ENCODE results near the gene SLC27A3. TPM values are rescaled to one million over a fixed set of nuclear protein-coding genes. Genes with fewer than 3 reads are reported as not detected.

Gene SLC27A3
- total and polyA plus RNA-seq, 2 of the 8 experiments (the other 6 are each of a cell fraction or from before 2014, with no cell fraction given), result 39.1 to 40.1 TPM

DNA sequence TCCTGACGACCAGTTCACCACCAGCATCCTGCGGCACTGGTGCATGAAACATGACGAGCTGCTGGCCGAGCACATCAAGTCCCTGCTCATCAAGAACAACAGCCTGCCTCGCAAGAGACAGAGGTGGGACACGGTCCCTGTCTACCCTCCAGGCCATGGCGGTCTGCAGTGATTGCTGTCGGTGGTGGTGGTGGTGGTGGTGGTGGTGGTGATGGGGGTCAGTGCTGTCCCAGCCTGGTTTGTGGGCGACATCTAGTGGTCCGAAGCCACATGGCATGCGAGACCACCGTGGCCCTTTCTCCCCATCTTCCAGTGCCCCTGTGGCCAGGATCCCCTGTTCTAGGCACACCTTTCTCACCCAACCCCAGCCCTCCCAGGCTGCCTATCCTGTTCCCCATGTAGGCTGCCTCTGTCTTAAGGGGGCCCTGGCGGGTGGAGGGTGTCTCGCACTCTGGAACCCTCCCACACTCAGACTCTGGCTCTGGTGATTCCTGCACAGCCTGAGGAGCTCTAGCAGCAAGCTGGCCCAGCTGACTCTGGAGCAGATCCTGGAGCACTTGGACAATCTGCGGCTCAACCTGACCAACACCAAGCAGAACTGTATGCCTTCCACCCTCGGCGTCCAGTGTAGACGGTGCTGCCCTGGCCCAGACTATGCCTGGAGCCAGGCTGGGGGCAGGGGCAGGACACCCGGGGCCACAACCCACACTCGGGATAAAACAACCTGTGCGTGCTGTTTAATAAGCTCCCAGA lies 3.2 kb upstream of the SLC27A3 start:
- WGBS, 2 experiments (ENCODE audit: extremely low coverage in 1 of 2, insufficient coverage in 1 of 2, insufficient read length in 1 of 2, insufficient replicate concordance in 2 of 2, low coverage in 1 of 2, low lambda C conversion rate in 2 of 2, missing lambda C conversion rate in 1 of 2), result 87% methylated on average over 18 of the region's 21 CpGs; no CpG with 5 or more reads in 1 of the 2 experiments
- H3K14ac ChIP-seq (ENCODE audit: insufficient read length), result no peak overlapping the region
- H2BK15ac ChIP-seq (ENCODE audit: low read length), result no peak overlapping the region
- H3K9ac ChIP-seq (replicated peaks in 1 of 4; ENCODE audit: extremely low read depth in 1 of 4, low read depth in 3 of 4, low read length in 3 of 4), result no peak overlapping the region; a peak in 1 of 7 replicates
- H3K23me2 ChIP-seq (ENCODE audit: low read depth, low read length), result peaks cover 11% of the 10 kb centered on the region
- DNase-seq (ENCODE audit: low read depth in 1 of 2, low spot score in 2 of 2), result peak; percentile 21 to 92
- H4K5ac ChIP-seq (ENCODE audit: insufficient read length, low read depth, low read length), result no peak overlapping the region
- H4K20me1 ChIP-seq (replicated peaks in 1 of 2; ENCODE audit: control insufficient read depth in 1 of 2, insufficient read depth in 2 of 2, low read length in 2 of 2), result no peaks in the 10 kb centered on the region
- no peak overlapping the region for H3K27ac ChIP-seq (ENCODE audit: low read depth, low read length)
- no peak overlapping the region; the same call in 1 of the 2 replicates for H2BK12ac ChIP-seq (ENCODE audit: low read depth, low read length)
- H2AK5ac ChIP-seq (ENCODE audit: low read depth, low read length), result no peak overlapping the region
- H4K91ac ChIP-seq (replicated peaks; ENCODE audit: insufficient read length, low read length), result no peak overlapping the region
- H3K56ac ChIP-seq (replicated peaks; ENCODE audit: insufficient read length, low read depth, low read length), result no peak overlapping the region
- no peak overlapping the region for H4K8ac ChIP-seq (ENCODE audit: extremely low read depth, insufficient read depth, low read length)
- H3K23ac ChIP-seq (ENCODE audit: insufficient read length), result no peak overlapping the region
- no peak overlapping the region for H3K18ac ChIP-seq (ENCODE audit: extremely low read depth, low read length)
- H3K36me3 ChIP-seq (ENCODE audit: control insufficient read depth in 2 of 4, insufficient read depth in 4 of 4, low read length in 3 of 4), result peaks cover 13 to 54% (median 29%) of the 10 kb centered on the region in 4 experiments; a peak in 6 of 8 replicates
- H3K27me3 ChIP-seq (replicated peaks in 1 of 4; ENCODE audit: control insufficient read depth in 3 of 4, extremely low read depth in 1 of 4, insufficient read depth in 3 of 4, low read length in 3 of 4), result no peaks in the 10 kb centered on the region; a peak in 1 of 7 replicates
- no peak overlapping the region for H3K4me3 ChIP-seq (ENCODE audit: extremely low read depth in 1 of 4, insufficient read depth in 2 of 4, low read depth in 3 of 4, low read length in 4 of 4)
- H3K4ac ChIP-seq (replicated peaks; ENCODE audit: insufficient read length, low read depth, low read length), result no peak overlapping the region
- H2BK120ac ChIP-seq (replicated peaks; ENCODE audit: low read depth, low read length), result no peak overlapping the region
- ChIA-PET CTCF (ENCODE audit: partially characterized antibody) (interaction anchor here (0.6 to 12.1 kb wide), 41 partner anchors 9 to 214 kb away, joined by 3 to 172 read pairs (median 3); partner anchors contain the start of genes ILF2, JTB, NPR1 and RAB13), POLR2A (ENCODE audit: partially characterized antibody) (interaction anchor here (0.8 to 6.3 kb wide), 10 partner anchors 10 to 220 kb away, joined by 3 to 53 read pairs (median 4); partner anchors contain the start of genes CHTOP, ILF2, INTS3 and NPR1)
- H3K79me1 ChIP-seq (ENCODE audit: low read depth, low read length), result peaks cover 3% of the 10 kb centered on the region; the same call in 1 of the 2 replicates
- no peaks in the 10 kb centered on the region for H3K9me3 ChIP-seq (ENCODE audit: insufficient read depth in 2 of 2, low read depth in 1 of 2, low read length in 1 of 2)
- H3K4me1 ChIP-seq (replicated peaks in 1 of 4; ENCODE audit: control insufficient read depth in 3 of 4, insufficient read depth in 4 of 4, low read length in 3 of 4), result peaks cover 0 to 17% (median 9%) of the 10 kb centered on the region in 4 experiments; a peak in 6 of 7 replicates
- no peak overlapping the region for H3K4me2 ChIP-seq (ENCODE audit: insufficient read depth in 1 of 2, low read depth in 2 of 2, low read length in 2 of 2)
- no peak overlapping the region; the same call in 1 of the 2 replicates for H2BK5ac ChIP-seq (ENCODE audit: low read depth, low read length)
- no peak overlapping the region for H2BK20ac ChIP-seq (ENCODE audit: low read length)
- H2AFZ ChIP-seq (ENCODE audit: low read length), result no peak overlapping the region
- no peak for FAIRE-seq
- no peaks in the 10 kb centered on the region; a peak in 1 of 4 replicates for H3K79me2 ChIP-seq (ENCODE audit: control insufficient read depth in 1 of 2, insufficient read depth in 2 of 2, low read length in 2 of 2)
- TF ChIP-seq, protein P1, sequence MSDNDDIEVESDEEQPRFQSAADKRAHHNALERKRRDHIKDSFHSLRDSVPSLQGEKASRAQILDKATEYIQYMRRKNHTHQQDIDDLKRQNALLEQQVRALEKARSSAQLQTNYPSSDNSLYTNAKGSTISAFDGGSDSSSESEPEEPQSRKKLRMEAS (IDR thresholded peaks at IDR 0.05), result peak; percentile 62; the same call in 1 of the 2 replicates
- TF ChIP-seq CBX5 (IDR thresholded peaks at IDR 0.05; ENCODE audit: low read depth, low read length), result no peak
- TF ChIP-seq, protein P2, sequence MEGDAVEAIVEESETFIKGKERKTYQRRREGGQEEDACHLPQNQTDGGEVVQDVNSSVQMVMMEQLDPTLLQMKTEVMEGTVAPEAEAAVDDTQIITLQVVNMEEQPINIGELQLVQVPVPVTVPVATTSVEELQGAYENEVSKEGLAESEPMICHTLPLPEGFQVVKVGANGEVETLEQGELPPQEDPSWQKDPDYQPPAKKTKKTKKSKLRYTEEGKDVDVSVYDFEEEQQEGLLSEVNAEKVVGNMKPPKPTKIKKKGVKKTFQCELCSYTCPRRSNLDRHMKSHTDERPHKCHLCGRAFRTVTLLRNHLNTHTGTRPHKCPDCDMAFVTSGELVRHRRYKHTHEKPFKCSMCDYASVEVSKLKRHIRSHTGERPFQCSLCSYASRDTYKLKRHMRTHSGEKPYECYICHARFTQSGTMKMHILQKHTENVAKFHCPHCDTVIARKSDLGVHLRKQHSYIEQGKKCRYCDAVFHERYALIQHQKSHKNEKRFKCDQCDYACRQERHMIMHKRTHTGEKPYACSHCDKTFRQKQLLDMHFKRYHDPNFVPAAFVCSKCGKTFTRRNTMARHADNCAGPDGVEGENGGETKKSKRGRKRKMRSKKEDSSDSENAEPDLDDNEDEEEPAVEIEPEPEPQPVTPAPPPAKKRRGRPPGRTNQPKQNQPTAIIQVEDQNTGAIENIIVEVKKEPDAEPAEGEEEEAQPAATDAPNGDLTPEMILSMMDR (IDR thresholded peaks at IDR 0.05; ENCODE audit: control extremely low read depth in 1 of 3, insufficient read depth in 1 of 3, low read depth in 1 of 3, low read length in 3 of 3), result peak; percentile 78 to 91 (median 82)
- TF ChIP-seq, protein P3, sequence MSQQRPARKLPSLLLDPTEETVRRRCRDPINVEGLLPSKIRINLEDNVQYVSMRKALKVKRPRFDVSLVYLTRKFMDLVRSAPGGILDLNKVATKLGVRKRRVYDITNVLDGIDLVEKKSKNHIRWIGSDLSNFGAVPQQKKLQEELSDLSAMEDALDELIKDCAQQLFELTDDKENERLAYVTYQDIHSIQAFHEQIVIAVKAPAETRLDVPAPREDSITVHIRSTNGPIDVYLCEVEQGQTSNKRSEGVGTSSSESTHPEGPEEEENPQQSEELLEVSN (IDR thresholded peaks at IDR 0.05), result no peak
- TF ChIP-seq RAD21 (IDR thresholded peaks at IDR 0.05 in 1 of 2, conservative IDR thresholded peaks at IDR 0.05 in 1 of 2; ENCODE audit: low read depth in 2 of 2, low read length in 2 of 2), result peak; percentile 86 to 91
- 0 out of 4 replicates have a peak, but pooled peaks of 1 of the 2 experiments have one; percentile 46 for TF ChIP-seq SIN3A (conservative IDR thresholded peaks at IDR 0.05 in 1 of 2, IDR thresholded peaks at IDR 0.05 in 1 of 2; ENCODE audit: low read depth in 1 of 2, low read length in 2 of 2)

Measured in H1 (cell line).